Measurements from ENCODE around the gene EXOC2.

The EXOC2 gene

GRCh38 chr6:506508-506907, 186.4 kb downstream of the EXOC2 start:
- TF ChIP-seq REST (IDR thresholded peaks at IDR 0.05; ENCODE audit: insufficient read depth in 1 of 2, low read depth in 2 of 2, low read length in 2 of 2) = no peak
- TF ChIP-seq TAF1 (IDR thresholded peaks at IDR 0.05; ENCODE audit: borderline replicate concordance, insufficient read depth, low read length) = no peak
- no peak for TF ChIP-seq SIN3A (IDR thresholded peaks at IDR 0.05; ENCODE audit: borderline replicate concordance, insufficient read depth, low read length)

- TF ChIP-seq SIN3A (IDR thresholded peaks at IDR 0.05; ENCODE audit: borderline replicate concordance, insufficient read depth, low read length) (no peak), REST (IDR thresholded peaks at IDR 0.05; ENCODE audit: insufficient read depth in 1 of 2, low read depth in 2 of 2, low read length in 2 of 2) (no peak), POLR2AphosphoS5 (IDR thresholded peaks at IDR 0.05; ENCODE audit: low read depth, low read length) (no peak), TAF1 (IDR thresholded peaks at IDR 0.05; ENCODE audit: borderline replicate concordance, insufficient read depth, low read length) (no peak), FOXP2 (optimal IDR thresholded peaks at IDR 0.05; ENCODE audit: borderline replicate concordance, extremely low read depth, extremely low read length, insufficient read depth) (no peak)
Observed at GRCh38 chr6:505374-505773, 187.6 kb downstream of the EXOC2 start.

GRCh38 chr6:504446-504980, 188.4 kb downstream of the EXOC2 start:
- TF ChIP-seq TAF1 (IDR thresholded peaks at IDR 0.05; ENCODE audit: borderline replicate concordance, insufficient read depth, low read length) (no peak), FOXP2 (optimal IDR thresholded peaks at IDR 0.05; ENCODE audit: borderline replicate concordance, extremely low read depth, extremely low read length, insufficient read depth) (no peak), POLR2AphosphoS5 (IDR thresholded peaks at IDR 0.05; ENCODE audit: low read depth, low read length) (no peak)

DNA sequence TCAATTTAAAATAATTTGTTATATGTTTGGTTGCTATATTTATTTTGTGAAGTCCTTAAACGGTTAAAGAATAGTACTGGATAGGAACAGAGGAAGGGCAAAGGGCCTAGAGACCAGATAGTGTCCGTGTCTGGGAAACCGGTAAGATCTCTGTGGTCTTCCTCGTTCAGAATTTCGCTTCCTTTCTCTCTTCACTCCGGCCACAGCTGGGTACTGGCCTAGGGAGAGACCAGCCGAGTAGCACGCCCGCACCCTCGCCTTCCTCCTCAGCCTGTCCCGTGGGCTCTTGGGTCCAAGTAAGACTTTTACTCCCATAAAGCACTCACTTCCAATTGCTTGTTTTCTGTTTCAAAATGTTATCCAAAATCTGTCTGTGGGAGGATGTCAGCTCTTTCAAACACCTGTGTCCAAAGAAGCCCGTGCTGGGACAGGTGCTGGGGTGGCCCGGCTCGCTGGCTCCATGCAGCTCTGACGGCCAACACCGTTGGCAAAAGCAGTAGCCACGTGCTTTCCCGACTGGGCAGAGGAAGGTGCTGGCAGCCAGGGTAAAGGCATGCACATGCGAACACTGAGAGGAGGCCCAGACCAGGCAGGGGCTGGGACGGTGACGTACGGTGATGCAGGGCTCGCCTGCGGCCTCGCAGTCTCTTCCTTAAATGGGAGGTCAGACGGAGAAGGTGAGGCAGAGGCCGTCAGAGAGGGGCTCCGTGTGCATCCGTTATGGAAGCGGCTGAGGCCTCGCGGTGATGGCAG, 189.2 kb downstream of the EXOC2 start:
- TF ChIP-seq POLR2AphosphoS5 (IDR thresholded peaks at IDR 0.05; ENCODE audit: low read depth, low read length) (no peak), FOXP2 (optimal IDR thresholded peaks at IDR 0.05; ENCODE audit: borderline replicate concordance, extremely low read depth, extremely low read length, insufficient read depth) (no peak), SIN3A (IDR thresholded peaks at IDR 0.05; ENCODE audit: borderline replicate concordance, insufficient read depth, low read length) (no peak), REST (IDR thresholded peaks at IDR 0.05; ENCODE audit: insufficient read depth in 1 of 2, low read depth in 2 of 2, low read length in 2 of 2) (no peak), TAF1 (IDR thresholded peaks at IDR 0.05; ENCODE audit: borderline replicate concordance, insufficient read depth, low read length) (no peak)

- no peak for TF ChIP-seq POLR2AphosphoS5 (IDR thresholded peaks at IDR 0.05; ENCODE audit: low read depth, low read length)
- no peak for TF ChIP-seq REST (IDR thresholded peaks at IDR 0.05; ENCODE audit: insufficient read depth in 1 of 2, low read depth in 2 of 2, low read length in 2 of 2)
- no peak for TF ChIP-seq SIN3A (IDR thresholded peaks at IDR 0.05; ENCODE audit: borderline replicate concordance, insufficient read depth, low read length)
- no peak for TF ChIP-seq FOXP2 (optimal IDR thresholded peaks at IDR 0.05; ENCODE audit: borderline replicate concordance, extremely low read depth, extremely low read length, insufficient read depth)
- TF ChIP-seq TAF1 (IDR thresholded peaks at IDR 0.05; ENCODE audit: borderline replicate concordance, insufficient read depth, low read length) = no peak
Observed at GRCh38 chr6:502761-503160, 190.2 kb downstream of the EXOC2 start.
